RWPE2 (cell line): ENCODE measurements around the gene MED16.

ENCODE experiments used
- ATAC-seq: fragments of 200-7000 bp; cut with Tn5 transposase; 3 replicates; pipeline ENCODE4 v1.9.1; 2021; ENCODE audit warnings: low read depth
- DNase-seq: peaks from one replicate; pipeline ENCODE4 v3.0.0-alpha.2; 2020; ENCODE audit warnings: low spot score
- H3K27ac ChIP-seq: fragments of 450-650 bp; 2 replicates; pipeline ENCODE4 v1.5.1; 2017; ENCODE audit warnings: mild to moderate bottlenecking; ENCODE audit not compliant: poor library complexity, severe bottlenecking
- H3K27me3 ChIP-seq: fragments of 250-450 bp; sonication (Bioruptor Pico); 2 replicates; pipeline ENCODE4 v1.5.1; 2021; ENCODE audit warnings: mild to moderate bottlenecking, moderate library complexity; ENCODE audit not compliant: insufficient read depth, poor library complexity, severe bottlenecking
- H3K36me3 ChIP-seq: fragments of 250-450 bp; sonication (Bioruptor Pico); 2 replicates; pipeline ENCODE4 v1.5.1; 2020; ENCODE audit warnings: low read depth, mild to moderate bottlenecking, moderate library complexity
- H3K4me1 ChIP-seq: fragments of 250-450 bp; sonication (Bioruptor Pico); 2 replicates; pipeline ENCODE4 v1.5.1; 2021; ENCODE audit warnings: mild to moderate bottlenecking, moderate library complexity; ENCODE audit not compliant: insufficient read depth, poor library complexity, severe bottlenecking
- H3K4me3 ChIP-seq: fragments of 250-450 bp; sonication (Bioruptor Pico); 2 replicates; pipeline ENCODE4 v1.5.1; 2021; ENCODE audit warnings: mild to moderate bottlenecking, moderate library complexity; ENCODE audit not compliant: severe bottlenecking
- H3K9me3 ChIP-seq: fragments of 250-450 bp; sonication (Bioruptor Pico); 2 replicates; pipeline ENCODE4 v1.5.1; 2021; ENCODE audit warnings: mild to moderate bottlenecking, moderate library complexity; ENCODE audit not compliant: severe bottlenecking
- TF ChIP-seq, protein P1 (sequence below): fragments of 450-650 bp; IDR thresholded peaks from one replicate; pipeline ENCODE4 v1.5.1; 2017; ENCODE audit warnings: mild to moderate bottlenecking, moderate library complexity; ENCODE audit not compliant: poor library complexity, severe bottlenecking

Gene MED16

DNA sequence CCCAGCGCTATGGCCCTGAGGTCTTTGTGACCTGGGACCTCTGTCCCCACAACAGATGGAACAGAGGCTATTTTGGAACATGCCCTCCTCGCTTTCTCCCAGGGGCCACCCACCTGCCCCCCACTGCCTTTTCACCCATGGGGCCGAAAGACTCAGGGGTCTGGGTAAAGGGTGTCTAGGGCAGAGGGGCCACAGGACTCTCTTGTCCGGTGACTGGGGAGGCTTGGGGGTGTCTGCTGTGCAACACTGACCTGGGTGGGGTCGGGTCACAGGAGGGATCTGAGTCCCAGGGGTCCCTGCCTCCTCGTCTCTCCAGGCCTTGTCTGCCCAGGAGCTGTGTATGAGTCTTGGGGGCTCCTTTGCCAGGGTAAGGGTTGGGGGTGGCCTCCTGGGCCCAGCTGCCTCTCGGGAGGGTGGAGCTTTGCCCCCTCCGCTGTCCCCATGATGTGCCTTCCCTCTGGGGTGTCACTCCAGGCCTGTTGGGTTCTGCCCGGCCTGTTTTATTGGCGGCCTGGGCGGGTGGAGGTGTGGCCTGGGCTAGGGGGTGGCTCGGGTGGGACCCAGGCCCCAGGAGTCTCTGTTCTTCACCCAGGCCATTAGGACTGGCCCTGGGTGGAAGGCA is 34.9 kb upstream of the MED16 start:
- Histone ChIP-seq H3K36me3 (peaks cover 4% of the 10 kb centered on the region; the same call in 1 of the 2 replicates), H3K27ac (no peak overlapping the region), H3K4me3 (no peak overlapping the region), H3K4me1 (peaks cover 3% of the 10 kb centered on the region), H3K9me3 (no peaks in the 10 kb centered on the region), H3K27me3 (no peaks in the 10 kb centered on the region)
- DNase-seq, result peak; percentile 31
- TF ChIP-seq, protein P1, sequence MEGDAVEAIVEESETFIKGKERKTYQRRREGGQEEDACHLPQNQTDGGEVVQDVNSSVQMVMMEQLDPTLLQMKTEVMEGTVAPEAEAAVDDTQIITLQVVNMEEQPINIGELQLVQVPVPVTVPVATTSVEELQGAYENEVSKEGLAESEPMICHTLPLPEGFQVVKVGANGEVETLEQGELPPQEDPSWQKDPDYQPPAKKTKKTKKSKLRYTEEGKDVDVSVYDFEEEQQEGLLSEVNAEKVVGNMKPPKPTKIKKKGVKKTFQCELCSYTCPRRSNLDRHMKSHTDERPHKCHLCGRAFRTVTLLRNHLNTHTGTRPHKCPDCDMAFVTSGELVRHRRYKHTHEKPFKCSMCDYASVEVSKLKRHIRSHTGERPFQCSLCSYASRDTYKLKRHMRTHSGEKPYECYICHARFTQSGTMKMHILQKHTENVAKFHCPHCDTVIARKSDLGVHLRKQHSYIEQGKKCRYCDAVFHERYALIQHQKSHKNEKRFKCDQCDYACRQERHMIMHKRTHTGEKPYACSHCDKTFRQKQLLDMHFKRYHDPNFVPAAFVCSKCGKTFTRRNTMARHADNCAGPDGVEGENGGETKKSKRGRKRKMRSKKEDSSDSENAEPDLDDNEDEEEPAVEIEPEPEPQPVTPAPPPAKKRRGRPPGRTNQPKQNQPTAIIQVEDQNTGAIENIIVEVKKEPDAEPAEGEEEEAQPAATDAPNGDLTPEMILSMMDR, result no peak
- no peak for ATAC-seq

GRCh38 chr19:927351-927779 is 34.4 kb upstream of the MED16 start:
- DNase-seq, result peak; percentile 60
- H3K4me1 ChIP-seq, result no peaks in the 10 kb centered on the region

DNA sequence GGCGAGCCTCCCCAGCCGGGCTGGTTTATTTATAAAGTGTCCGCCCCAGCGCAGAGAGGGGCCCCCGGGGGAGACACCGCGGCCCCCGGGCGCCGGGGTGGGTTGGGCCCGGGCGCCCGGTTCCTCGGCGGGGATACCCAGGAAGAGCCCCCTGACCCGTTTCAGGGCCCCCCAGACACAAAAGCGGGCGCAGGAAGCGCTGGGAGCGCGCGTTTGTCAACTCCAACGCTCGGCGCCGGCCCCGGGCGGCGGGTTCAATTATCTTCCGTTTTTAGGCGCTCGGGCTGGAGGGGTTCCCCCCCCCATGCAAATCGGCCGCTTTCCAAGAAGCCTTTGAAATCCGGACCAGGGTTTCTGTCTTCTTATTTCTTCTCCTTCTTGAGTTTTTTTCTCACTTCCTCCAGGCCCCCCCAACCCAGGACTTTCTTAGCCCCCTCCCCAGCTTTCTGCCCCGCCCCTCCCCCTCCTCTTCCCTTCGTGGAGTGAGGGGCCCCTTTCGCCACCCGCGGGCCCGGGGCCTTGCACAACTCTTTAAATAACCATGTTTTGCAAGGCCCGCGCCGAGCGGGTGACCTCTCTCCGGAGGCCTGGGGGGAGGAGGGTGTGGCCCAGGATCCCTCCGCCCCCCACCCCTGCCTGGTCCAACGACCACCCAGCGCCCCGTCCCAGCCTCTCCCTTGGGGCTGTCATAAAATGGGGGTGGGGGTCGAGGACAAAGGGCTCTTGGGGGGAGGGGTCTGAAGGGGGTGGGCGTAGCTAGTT is 33.8 kb upstream of the MED16 start:
- no peaks in the 10 kb centered on the region for H3K27me3 ChIP-seq
- peak overlapping the region; percentile 70 for H3K27ac ChIP-seq
- H3K36me3 ChIP-seq, result no peaks in the 10 kb centered on the region
- DNase-seq (peak; percentile 42), ATAC-seq (no peak)
- no peaks in the 10 kb centered on the region for H3K9me3 ChIP-seq
- H3K4me3 ChIP-seq, result peak overlapping the region; percentile 81
- H3K4me1 ChIP-seq, result no peaks in the 10 kb centered on the region
- TF ChIP-seq, protein P1, result no peak

More at GRCh38 chr19:927351-927779, 34.4 kb upstream of the MED16 start:
- H3K36me3 ChIP-seq, result no peaks in the 10 kb centered on the region
- ATAC-seq, result no peak
- no peaks in the 10 kb centered on the region for H3K9me3 ChIP-seq
- TF ChIP-seq, protein P1, result no peak
- no peaks in the 10 kb centered on the region for H3K27me3 ChIP-seq
- H3K4me3 ChIP-seq, result peak overlapping the region; percentile 81
- peak overlapping the region; percentile 70 for H3K27ac ChIP-seq

DNA sequence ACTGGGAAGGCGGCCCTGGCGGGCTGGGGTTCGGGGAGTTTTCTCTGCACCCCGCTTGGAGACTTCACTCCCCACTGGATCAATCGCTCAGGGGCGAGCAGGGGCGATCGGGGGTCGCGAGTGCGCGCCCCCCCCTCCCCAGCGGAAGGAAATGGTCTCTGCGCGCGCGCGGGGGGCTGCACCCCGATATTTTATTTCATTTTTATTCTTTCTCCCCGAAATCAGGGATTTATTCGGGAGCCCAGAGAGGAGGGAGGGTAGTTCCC is 33.3 kb upstream of the MED16 start:
- Histone ChIP-seq H3K27ac (peak overlapping the region; percentile 70), H3K36me3 (no peaks in the 10 kb centered on the region), H3K9me3 (no peaks in the 10 kb centered on the region), H3K4me3 (peak overlapping the region; percentile 81), H3K4me1 (no peaks in the 10 kb centered on the region), H3K27me3 (peaks cover 2% of the 10 kb centered on the region)
- ATAC-seq (no peak), DNase-seq (no peak)
- TF ChIP-seq, protein P1, result no peak
